GM19035 (cell line): ENCODE results near the gene TNRC6C.
"Not testable (repeated sequence)": the region's sequence is repeated elsewhere in the genome, so short reads cannot be mapped to it uniquely, and the experiment has no call there.

Experiments
- ATAC-seq: cut with Tn5 transposase; IDR thresholded peaks from one replicate; pipeline ENCODE4 v1.9.1; 2021; ENCODE audit not compliant: unreplicated experiment

TNRC6C gene

DNA sequence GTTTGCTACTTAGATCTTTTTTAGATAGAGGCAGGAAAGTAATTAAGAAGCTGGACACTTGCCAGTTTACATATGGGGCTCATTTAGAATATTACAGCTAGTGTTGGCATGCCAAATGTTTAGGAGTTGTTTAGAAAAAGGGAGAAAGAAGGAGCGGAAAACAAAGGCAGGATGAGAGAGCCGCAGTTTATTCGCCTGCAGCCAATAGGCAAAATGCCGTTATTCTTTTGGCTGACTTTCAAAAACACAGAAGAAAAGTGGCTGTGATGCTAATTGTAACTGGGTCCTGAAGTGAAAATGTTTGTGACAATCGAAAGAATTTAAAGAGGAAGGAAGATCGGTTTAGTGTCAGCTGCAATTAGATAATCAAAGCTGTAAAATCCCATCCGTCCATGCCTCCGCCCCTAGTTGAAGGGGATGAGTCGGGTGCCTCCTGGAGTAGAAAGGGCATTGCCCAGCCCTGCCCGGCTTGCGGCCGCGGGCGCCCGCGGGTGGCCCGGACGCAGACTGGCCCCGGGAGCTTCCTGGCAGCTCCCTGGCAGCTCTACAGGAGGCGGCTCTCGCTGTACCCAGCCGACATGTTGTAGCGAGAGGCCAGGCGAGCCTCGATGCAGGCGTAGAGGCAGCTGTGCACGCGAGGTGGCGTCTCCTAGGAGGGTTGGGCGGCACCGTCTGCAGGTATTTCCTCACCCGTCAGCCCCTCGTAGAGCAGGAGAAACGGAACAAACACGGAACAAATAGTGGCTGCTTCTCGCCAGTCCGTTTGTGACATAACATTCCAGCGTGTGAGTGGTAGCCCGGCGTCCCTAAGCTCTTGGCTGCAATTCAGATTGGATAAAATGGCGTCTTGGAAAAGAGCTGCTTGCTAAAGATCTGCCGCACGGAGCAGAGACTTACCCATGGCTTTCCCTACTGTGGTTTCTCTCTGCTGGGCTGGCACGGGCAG lies 82.2 kb downstream of the TNRC6C start:
- ATAC-seq, result no peak

DNA sequence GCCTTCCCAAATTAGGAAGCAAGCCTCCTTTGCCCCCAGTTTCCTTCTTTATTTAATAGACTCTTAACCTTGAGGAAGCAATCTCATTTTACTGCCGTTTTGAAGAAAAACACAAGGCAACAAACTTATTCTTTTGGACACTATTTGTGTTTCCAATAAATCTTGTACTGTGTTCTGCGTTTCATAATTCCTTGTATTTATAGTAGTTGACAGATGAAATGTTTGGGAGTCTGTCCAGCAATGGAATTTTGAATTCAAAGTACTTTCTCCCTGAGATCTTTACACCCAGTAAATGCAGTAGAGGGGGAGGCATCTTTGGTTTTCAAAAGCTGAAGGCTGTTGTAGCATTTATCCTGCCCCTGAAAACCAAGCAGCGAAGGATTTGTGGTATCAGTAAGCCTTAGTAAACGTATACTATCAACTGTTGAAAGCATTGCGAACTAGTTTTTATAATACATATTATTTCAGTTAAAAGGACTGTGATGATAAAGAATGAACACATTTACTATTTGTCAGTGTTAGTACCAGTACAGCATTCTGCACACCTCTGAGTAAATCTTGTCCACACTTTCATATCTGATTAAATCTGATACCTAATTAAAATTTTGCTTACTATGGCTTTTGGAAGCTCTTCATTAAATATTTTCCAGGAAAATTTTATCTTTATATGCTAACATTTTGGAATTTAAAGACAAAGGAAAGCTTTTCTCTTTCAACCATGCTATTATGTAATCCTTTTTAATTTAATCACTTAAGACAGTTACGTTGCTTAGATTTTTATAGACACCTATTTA lies 83.1 kb downstream of the TNRC6C start:
- no peak for ATAC-seq

DNA sequence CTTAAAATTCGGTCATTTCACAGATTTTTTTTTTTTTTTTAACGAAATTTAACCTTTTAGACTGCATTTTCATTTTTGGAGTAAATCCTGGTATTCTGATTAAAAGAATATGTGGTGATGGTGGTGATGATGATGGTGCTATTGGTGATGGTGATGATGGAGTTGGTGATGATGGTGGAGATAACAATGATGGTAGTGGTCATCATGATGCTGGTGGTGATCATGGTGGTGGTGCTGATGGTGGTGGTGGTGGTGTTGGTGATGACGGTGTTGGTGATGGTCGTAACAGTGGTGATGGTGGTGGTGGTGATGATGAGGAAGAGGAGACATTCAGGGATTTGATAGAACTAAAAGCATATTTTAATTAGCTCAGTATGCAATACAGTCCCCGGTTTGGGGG lies 84.0 kb downstream of the TNRC6C start:
- no peak for ATAC-seq

DNA sequence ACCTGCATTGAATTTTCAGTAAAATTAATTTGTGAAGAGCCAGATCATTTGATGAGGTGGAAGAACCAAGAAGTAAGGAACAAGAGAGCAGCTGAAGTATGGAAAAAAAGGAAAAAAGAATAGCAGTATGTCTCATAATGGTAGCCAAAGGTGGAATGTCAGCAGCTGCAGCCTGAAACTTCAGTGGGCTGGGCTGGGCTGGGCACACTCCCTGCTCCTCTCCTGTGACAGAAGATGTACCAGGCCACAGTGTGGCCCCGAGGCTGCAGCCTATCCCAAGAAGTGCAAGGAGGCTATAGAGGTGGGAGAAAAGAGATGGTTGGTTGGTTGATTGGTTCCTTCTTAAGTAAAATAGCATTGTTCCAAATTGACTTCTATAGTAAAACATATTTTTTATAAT lies 84.5 kb downstream of the TNRC6C start:
- ATAC-seq, result no peak

DNA sequence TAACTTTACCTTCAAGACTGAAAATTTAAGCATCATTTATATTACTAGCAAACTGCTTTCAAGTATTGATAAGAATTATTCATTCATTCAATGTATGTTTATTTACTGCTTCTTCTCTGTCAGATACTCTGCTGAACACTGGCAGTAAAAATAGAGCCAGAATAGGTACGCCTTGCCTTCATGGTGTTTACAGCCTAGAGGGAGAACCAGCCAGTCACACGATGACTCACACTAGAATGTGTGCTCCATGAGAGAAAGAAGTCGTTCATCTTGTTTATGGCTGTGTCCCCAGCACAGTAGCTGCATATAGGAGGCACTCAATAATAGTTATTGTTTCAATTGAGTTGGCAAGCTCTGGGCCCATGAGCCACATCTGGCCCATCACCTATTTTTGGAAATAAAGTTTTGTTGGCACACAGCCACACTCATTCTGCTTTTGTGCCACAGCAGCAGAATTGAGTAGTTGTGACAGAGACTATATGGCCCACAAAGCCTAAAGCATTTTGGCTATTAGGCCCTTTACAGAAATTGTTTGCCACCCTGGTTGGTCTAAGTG lies 85.9 kb downstream of the TNRC6C start:
- no peak for ATAC-seq

DNA sequence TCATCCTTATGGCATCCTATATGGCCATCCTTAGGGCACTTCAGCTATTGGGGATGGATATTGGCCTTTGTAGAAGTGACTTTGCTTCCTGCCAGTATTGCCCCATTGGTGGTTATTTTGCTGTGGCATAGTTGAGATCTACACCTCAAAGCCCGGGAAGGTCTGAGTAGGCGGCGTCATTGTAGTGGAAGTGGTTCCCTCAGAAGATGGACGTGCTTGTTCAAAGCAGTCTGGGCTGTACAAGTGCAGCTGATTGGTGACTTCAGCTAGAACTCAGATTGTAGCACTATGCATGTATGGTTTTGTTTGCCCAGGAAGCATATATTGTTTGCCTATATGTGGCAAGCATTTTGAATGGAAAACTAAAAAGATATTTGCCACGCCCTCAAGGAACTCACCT lies 86.8 kb downstream of the TNRC6C start:
- ATAC-seq, result no peak

DNA sequence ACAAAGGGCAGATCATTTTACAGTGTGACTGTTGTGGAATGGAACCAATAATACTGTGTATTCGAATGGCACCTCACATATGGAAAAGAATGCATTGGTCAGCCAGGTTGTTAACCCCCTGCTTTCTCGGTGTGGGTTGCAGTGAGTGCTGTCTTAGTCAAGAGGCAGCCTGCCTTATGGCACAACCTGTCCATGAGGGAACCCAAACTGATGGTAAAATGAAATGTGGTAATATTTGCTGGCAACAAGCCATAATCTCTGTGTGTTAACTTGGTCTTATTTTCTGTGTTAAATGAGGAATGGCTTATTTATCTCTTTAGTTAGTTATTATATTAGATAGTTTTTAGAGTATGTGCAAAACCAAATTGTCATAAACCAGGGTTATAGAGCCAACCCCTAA lies 88.4 kb downstream of the TNRC6C start:
- no peak for ATAC-seq

DNA sequence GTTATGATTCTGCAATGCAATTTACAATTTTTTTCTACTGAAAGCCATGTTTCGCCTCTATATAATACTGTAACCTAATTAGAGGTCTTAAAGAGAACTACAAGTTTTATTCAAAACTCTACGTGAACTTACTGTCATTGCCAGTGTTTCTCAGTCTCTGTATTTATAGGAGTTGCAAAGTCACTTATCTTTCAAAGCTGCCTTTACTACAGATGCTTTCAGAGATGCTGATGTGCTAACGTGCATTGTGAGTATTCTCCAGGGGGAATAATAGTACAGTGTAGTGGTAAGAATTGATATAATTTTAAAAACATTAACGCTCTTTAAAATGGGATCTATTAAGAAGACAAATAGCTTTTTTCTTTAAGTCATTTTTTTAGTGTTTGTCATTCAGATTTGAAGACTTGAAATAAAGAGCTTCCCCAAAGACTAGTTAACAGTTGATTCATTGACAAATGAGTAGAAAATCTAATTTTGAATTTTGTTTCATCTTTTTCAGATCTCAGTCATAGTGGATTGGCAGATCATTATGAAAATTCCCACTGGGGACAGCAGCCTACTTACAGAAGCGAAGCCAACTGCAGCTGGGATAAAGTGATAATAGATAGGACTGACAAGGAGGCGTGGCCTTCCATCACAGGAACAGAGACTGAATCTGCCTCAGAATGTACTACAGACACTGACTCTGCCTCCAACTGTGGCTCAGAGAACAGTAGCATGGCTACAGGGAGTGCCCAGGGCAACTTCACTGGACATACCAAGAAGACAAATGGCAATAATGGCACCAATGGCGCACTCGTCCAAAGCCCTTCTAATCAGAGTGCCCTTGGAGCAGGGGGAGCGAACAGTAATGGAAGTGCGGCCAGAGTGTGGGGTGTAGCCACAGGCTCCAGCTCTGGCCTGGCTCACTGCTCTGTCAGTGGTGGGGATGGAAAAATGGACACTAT lies 90.1 kb downstream of the TNRC6C start:
- ATAC-seq, result no peak

DNA sequence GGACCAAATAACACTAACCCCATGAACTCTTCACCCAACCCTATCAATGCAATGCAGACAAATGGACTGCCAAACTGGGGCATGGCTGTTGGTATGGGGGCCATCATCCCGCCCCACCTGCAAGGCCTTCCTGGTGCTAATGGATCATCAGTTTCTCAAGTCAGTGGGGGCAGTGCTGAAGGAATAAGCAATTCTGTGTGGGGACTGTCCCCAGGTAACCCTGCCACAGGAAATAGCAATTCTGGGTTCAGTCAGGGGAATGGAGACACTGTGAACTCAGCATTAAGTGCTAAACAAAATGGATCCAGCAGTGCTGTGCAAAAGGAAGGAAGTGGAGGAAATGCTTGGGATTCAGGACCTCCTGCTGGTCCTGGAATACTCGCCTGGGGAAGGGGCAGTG lies 91.1 kb downstream of the TNRC6C start:
- no peak for ATAC-seq

DNA sequence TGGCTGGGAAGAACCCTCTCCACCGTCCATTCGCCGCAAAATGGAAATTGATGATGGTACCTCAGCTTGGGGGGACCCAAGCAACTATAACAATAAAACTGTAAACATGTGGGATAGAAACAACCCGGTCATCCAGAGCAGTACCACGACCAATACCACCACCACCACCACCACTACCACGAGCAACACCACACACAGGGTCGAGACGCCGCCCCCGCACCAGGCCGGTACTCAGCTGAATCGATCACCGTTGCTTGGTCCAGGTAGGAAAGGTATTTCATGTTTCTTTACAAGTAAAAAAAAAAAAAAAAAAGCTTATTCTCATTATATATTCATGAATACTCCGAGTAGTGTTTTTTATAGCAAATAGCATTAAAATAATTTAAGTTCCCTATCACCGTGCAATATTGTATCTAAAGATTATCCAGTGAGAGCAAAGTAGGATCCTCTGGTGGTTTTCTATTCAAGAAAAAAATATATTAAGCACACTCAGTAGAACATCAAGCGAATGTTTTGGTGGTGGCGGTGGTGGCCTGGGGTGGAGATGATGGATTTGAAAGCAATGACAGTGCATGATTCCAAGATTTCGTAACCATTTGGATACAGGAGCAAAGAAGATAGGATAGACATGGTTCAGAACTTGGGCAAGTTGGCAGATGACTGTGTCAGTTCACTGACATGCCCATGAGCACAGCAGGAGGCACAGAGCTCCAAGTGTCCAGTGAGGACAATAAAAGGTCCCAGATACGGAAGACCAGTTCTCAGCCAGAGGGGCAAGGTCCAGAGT lies 92.9 kb downstream of the TNRC6C start:
- no peak for ATAC-seq

DNA sequence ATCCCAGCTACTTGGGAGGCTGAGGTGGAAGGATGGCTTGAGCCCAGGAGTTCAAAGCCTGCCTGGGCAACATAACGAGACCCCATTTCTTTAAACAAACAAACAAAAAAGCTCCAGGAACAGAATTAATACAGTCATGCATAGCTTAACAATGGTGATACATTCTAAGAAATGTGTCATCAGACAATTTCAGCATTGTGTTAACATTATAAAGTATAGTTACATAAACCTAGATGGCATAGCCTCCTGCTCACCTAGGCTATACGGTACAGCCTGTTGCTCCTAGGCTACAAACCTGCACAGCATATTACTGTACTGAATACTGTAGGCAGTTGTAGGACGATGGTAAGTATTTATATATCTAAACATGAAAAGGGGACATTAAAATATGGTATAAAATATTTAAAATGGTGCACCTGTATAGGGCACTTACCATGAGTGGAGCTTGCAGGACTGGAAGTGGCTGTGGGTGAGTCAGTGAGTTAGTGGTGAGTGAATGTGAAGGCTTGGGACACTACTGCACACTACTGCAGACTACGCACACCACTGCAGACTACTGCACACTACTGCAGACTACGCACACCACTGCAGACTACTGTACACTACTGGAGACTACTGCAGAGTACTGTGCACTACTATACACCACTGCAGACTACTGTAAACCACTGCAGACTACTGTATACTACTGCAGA lies 95.4 kb downstream of the TNRC6C start:
- ATAC-seq, result no peak

DNA sequence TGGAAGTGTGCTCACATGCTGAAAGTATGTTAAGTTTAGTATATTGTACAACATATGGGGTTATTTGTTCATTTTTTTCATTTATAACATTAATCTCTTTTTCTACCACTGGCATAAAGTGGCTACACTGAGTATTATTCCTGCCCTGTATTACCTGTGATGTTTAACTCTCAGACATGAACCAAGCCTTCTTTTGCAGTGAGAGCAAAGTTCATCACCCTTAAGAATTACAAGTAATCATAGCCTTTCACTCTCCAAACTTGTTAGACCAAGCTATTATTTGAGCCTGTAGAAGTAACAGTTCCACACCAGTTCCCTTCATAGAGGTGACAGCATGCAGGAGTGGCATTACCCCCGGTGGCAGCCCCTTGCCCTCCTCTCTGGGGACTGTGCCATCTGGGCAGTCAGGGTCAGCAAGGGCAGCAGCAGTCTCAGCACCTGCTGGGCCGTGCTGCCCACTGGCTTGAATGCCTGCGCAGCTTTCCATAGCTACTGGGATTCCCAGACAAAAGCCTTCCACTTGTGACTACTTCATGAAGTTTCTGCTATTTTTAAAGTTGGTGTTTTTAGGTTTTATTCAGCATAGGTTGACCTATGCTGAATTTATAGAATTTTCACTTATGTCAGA lies 98.7 kb downstream of the TNRC6C start:
- ATAC-seq, result no peak

DNA sequence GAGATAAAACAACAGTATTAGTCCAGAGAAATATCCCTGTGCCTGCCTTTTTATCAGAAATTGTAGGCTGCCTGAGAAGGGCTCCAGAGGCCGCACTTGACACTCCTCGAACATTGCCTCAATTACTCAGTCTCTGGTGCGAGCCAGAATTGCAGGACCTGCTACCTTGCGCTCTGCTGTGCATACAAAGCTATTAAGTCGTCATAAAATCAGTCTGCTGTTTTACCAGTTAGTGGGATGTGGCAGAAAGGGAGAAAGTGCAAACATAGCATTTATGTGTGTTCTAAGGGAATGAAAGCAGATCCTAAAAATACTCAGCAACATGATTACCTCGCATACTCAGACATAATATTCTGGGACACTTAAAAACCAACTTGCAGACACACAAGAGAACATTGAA lies 99.5 kb downstream of the TNRC6C start:
- ATAC-seq, result no peak

DNA sequence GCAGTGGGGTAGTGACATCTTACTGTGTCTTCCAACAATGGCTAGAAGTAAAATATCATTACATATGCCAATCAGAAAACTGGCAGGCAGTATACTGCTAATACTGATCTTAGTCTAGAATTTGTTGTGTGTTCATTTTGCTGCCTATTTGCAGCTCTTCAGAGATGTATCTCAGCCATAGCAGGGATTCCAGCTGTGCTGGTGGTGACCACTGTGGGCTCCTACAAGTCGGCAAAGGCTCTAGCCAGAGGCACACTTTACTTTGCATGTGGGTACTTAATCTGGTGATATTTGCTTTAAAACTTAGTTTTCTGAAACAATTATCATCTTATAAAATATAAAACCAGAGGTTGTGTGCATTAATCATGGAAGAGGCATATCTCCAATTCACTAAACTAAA lies 100.1 kb downstream of the TNRC6C start:
- ATAC-seq, result no peak

DNA sequence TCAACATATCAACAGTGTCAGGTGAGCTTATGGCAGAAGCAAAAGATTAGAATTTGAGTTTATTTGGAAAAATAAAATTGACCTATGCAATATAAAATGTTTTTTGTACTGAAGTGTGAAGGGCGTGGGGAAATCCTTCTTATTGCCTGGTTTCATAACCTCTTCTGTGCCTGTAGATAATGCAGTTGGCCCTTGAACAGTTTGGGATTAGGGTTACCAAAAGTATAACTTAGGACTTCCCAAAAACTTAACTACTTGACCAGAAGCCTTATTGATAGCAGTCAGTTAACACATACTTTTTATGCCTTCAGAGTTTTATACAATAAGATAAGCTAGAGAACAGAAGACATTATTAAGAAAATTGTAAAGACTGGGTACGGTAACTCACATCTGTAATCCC lies 104.1 kb downstream of the TNRC6C start:
- ATAC-seq, result no peak

DNA sequence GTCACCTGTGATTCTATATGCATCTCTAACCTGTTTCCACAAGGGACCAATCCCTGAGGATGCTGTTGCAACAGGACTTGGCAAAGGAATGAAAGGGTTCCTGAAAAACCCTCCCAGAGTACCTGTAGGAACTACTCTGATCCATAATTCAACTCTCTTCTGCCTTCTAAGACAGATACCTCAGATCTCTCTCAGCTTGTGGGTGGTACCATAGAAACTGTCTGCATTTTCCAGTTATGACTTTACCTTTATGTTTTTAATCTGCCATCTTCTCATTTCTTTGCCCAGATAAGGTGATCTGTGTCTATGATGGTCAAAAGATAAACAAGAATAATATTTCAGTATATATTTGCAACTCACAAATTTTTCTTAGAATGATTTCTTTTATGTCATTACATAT lies 105.0 kb downstream of the TNRC6C start:
- ATAC-seq, result no peak

DNA sequence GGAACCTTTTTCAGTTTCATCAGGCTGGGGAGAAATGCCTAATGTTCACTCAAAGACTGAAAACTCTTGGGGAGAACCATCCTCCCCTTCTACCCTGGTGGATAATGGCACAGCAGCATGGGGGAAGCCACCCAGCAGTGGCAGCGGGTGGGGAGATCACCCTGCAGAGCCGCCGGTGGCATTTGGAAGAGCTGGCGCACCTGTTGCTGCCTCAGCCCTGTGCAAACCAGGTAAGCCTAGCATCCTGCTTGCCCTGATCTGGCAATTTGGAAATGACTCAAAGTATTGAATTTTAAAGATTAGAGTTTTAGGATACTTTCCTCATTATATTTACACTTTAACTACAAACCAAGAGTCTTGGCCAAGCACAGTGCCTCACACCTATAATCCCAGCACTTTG lies 106.2 kb downstream of the TNRC6C start:
- no peak for ATAC-seq

DNA sequence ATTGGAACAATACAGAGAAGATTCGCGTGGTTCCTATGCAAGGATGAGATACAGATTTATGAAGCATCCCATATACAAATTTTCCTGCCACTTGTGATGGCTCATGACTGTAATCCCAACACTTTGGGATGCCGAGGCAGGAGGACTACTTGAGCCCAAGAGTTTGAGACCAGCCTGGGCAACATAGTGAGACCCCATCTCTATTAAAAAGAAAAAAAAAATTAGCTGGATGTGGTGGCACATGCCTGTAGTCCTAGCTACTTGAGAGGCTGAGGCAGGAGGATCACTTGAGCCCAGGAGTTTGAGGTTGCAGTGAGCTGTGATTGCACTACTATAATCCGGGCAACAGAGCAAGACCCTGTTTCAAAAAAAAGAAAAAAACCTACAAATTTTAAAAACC lies 108.5 kb downstream of the TNRC6C start:
- ATAC-seq, result not testable (repeated sequence)

DNA sequence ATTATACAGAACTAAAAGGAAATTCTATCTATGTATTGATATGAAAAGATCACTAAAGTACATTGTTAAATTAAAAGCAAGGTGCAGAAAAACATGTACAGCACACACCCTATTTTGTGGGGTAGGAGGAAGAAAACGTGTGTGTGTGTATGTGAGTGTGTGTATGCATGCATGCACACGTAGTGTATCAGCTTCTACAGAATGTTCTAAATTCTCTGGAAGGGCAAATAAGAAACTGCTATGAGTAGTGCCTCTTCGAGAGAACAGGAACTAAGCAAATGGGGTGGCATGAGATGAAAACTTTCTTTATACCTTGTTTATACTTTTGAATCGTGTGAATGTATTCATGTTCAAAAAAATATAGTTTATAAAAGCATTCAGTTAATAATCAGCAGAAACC lies 111.2 kb downstream of the TNRC6C start:
- ATAC-seq, result no peak
